ENCODE data around the gene KATNA1. TPM values are rescaled to one million over a fixed set of nuclear protein-coding genes. Genes with fewer than 3 reads are reported as not detected.

KATNA1 gene
- total and polyA plus RNA-seq, 9 of the 15 experiments (the other 6 are each of a cell fraction or from before 2014, with no cell fraction given): 22.5 to 76.9 (median 45.0) TPM

GRCh38 chr6:149545258-149545753, 103.2 kb downstream of the KATNA1 start (continued):
- no peak for TF ChIP-seq CHD7 (IDR thresholded peaks at IDR 0.05; ENCODE audit: low read depth, low read length)
- no peak for TF ChIP-seq ZNF695 (CRISPR knock-in tag; IDR thresholded peaks at IDR 0.05)
- no peak for TF ChIP-seq TSHZ1 (CRISPR knock-in tag; IDR thresholded peaks at IDR 0.05)
- no peak for TF ChIP-seq SAFB2 (IDR thresholded peaks at IDR 0.05; ENCODE audit: borderline replicate concordance, low read depth, low read length, severe bottlenecking)
- TF ChIP-seq TAF9B (IDR thresholded peaks at IDR 0.05; ENCODE audit: partially characterized antibody): no peak
- no peak for TF ChIP-seq EHMT2 (IDR thresholded peaks at IDR 0.05)
- TF ChIP-seq ZNF79 (CRISPR knock-in tag; IDR thresholded peaks at IDR 0.05; ENCODE audit: low read depth): no peak
- TF ChIP-seq ZSCAN32 (CRISPR knock-in tag; IDR thresholded peaks at IDR 0.05): no peak
- no peak for TF ChIP-seq BDP1 (IDR thresholded peaks at IDR 0.05; ENCODE audit: insufficient read depth, insufficient read length)
- no peak for TF ChIP-seq VEZF1 (CRISPR knock-in tag; IDR thresholded peaks at IDR 0.05)
- TF ChIP-seq NFIX (CRISPR knock-in tag; IDR thresholded peaks at IDR 0.05; ENCODE audit: low read depth): no peak
- no peak for TF ChIP-seq ZFP36 (IDR thresholded peaks at IDR 0.05; ENCODE audit: low read depth, low read length, partially characterized antibody)
